CD14-positive monocyte (primary cell): Measurements from ENCODE around the gene WSB2. TPM values are rescaled to one million over a fixed set of nuclear protein-coding genes. Genes with fewer than 3 reads are reported as not detected.

Experiments used
- DNase-seq, 3 donors: peaks; one replicate each; pipeline ENCODE4 v3.0.0-alpha.2; 2011 to 2022
- H2AFZ ChIP-seq: 2 replicates; pipeline ENCODE4 v1.6.0; 2012; ENCODE audit warnings: mild to moderate bottlenecking, low read depth, low read length, inconsistent platforms; ENCODE audit not compliant: insufficient read depth, poor library complexity, severe bottlenecking
- H3K27ac ChIP-seq, 2 donors: 1 replicate in 1 of 2; 2 replicates in 1 of 2; pipeline ENCODE4 v1.5.1; 2012 to 2013; ENCODE audit warnings: low read length in 2 of 2, control low read depth in 1 of 2, inconsistent platforms in 1 of 2, low read depth in 1 of 2, mild to moderate bottlenecking in 1 of 2
- H3K27me3 ChIP-seq, 2 donors: one replicate each; pipeline versions ENCODE4 v1.6.0 to v1.6.1; 2011 to 2013; ENCODE audit warnings: low read length in 2 of 2; ENCODE audit not compliant: control insufficient read depth in 2 of 2, insufficient read depth in 2 of 2
- H3K36me3 ChIP-seq, 2 donors: replicated peaks in 1 of 2; 1 replicate in 1 of 2; 2 replicates in 1 of 2; pipeline versions ENCODE4 v1.5.1 to v1.6.1; 2012 to 2013; ENCODE audit warnings: low read length in 2 of 2, control low read depth in 1 of 2, inconsistent platforms in 1 of 2, mild to moderate bottlenecking in 1 of 2; ENCODE audit not compliant: insufficient read depth in 2 of 2, control insufficient read depth in 1 of 2
- H3K4me1 ChIP-seq, 2 donors: 1 replicate in 1 of 2; 2 replicates in 1 of 2; pipeline versions ENCODE4 v1.5.1 to v1.6.1; 2012 to 2013; ENCODE audit warnings: low read length in 2 of 2, control low read depth in 1 of 2, inconsistent platforms in 1 of 2, mild to moderate bottlenecking in 1 of 2, moderate library complexity in 1 of 2; ENCODE audit not compliant: insufficient read depth in 2 of 2, control insufficient read depth in 1 of 2
- H3K4me2 ChIP-seq: replicated peaks from 2 replicates; pipeline ENCODE3; 2012; ENCODE audit warnings: low read length, moderate library complexity, mild to moderate bottlenecking; ENCODE audit not compliant: poor library complexity, severe bottlenecking; ENCODE audit errors: extremely low read depth
- H3K4me3 ChIP-seq, 3 experiments: fragments of 200-600 bp in 1 of 3; sonication (generic) in 1 of 3; replicated peaks in 1 of 3; 1 replicate in 2 of 3; 2 replicates in 1 of 3; pipeline ENCODE4 v1.5.1; 2011 to 2013; ENCODE audit warnings: low read length in 3 of 3, mild to moderate bottlenecking in 3 of 3, control low read depth in 2 of 3, low read depth in 2 of 3, inconsistent platforms in 1 of 3, moderate library complexity in 1 of 3
- H3K79me2 ChIP-seq: 2 replicates; pipeline ENCODE4 v1.6.0; 2012; ENCODE audit warnings: mild to moderate bottlenecking, control low read depth, inconsistent platforms, low read length, moderate library complexity; ENCODE audit not compliant: insufficient read depth
- H3K9ac ChIP-seq: 2 replicates; pipeline ENCODE4 v1.6.0; 2017; ENCODE audit warnings: low read length, mild to moderate bottlenecking; ENCODE audit not compliant: insufficient read depth, poor library complexity, severe bottlenecking
- H3K9me3 ChIP-seq, 2 donors: replicated peaks in 1 of 2; 1 replicate in 1 of 2; 2 replicates in 1 of 2; pipeline versions ENCODE4 v1.5.1 to v1.6.1; 2012 to 2013; ENCODE audit warnings: low read length in 2 of 2, control low read depth in 1 of 2; ENCODE audit not compliant: control insufficient read depth in 1 of 2, insufficient read depth in 1 of 2
- H4K20me1 ChIP-seq: 2 replicates; pipeline ENCODE4 v1.6.0; 2012; ENCODE audit warnings: mild to moderate bottlenecking, low read length, control low read depth, moderate library complexity; ENCODE audit not compliant: insufficient read depth
- H3K27ac Mint-ChIP-seq, 7 donors: one replicate each; pipeline ENCODE4 v1.8.0; 2020; ENCODE audit warnings: mild to moderate bottlenecking in 7 of 7, mixed read lengths in 7 of 7, moderate library complexity in 6 of 7, inconsistent platforms in 2 of 7
- H3K27me3 Mint-ChIP-seq, 3 donors: one replicate each; pipeline ENCODE4 v1.8.0; 2021 to 2022; ENCODE audit warnings: low read depth in 3 of 3, mild to moderate bottlenecking in 3 of 3, mixed read lengths in 3 of 3, moderate library complexity in 3 of 3, inconsistent platforms in 1 of 3
- H3K36me3 Mint-ChIP-seq, 2 donors: one replicate each; pipeline ENCODE4 v1.8.0; 2020; ENCODE audit warnings: mixed read lengths in 2 of 2, inconsistent platforms in 1 of 2, mild to moderate bottlenecking in 1 of 2
- H3K4me1 Mint-ChIP-seq: one replicate; pipeline ENCODE4 v1.8.0; 2020; ENCODE audit warnings: mild to moderate bottlenecking, mixed read lengths
- H3K4me3 Mint-ChIP-seq, 2 donors: one replicate each; pipeline ENCODE4 v1.8.0; 2020; ENCODE audit warnings: mild to moderate bottlenecking in 2 of 2, mixed read lengths in 2 of 2, moderate library complexity in 1 of 2
- H3K9me3 Mint-ChIP-seq, 7 donors: one replicate each; pipeline ENCODE4 v1.8.0; 2020 to 2022; ENCODE audit warnings: mixed read lengths in 7 of 7, mild to moderate bottlenecking in 6 of 7, moderate library complexity in 6 of 7, inconsistent platforms in 2 of 7
- CTCF ChIP-seq: fragments of 200-600 bp; IDR thresholded peaks from one replicate; pipeline ENCODE4 v1.8.0; 2022; ENCODE audit warnings: antibody characterized with exemption, mild to moderate bottlenecking
- WGBS: methylation state at CpG from one replicate; pipeline ENCODE4 v1.1.5; 2013; ENCODE audit warnings: missing lambda C conversion rate; ENCODE audit not compliant: insufficient coverage; 5-methylcytosine and 5-hydroxymethylcytosine counted together
- intact Hi-C, 2 donors: fragments of 100-400 bp; cut with micrococcal nuclease; formaldehyde crosslinking; loops; one replicate each; pipeline versions ENCODE4 v1.15.0 to v1.15.1; 2023
- polyA plus RNA-seq, 3 donors: library from polyadenylated mRNA; depleted of rRNA in 1 of 3; unstranded in 2 of 3; stranded (reverse) in 1 of 3; fragments of 300-500 nt in 2 of 3; fragments of >200 nt in 1 of 3; fragmentation: Illumina TruSeq in 2 of 3; gene quantifications; 1 replicate in 2 of 3; 2 replicates in 1 of 3; pipeline ENCODE4 v1.2.3, GENCODE V29; 2012 to 2021

Gene WSB2
- polyA plus RNA-seq, 3 donors, result 25.4 to 36.3 (median 25.8) TPM

- H3K4me3 ChIP-seq, result no peak overlapping the region
- no peak overlapping the region for H3K27ac ChIP-seq
- H3K9me3 Mint-ChIP-seq, result no peaks in the 10 kb centered on the region
- no peaks in the 10 kb centered on the region for H3K79me2 ChIP-seq
- H3K9ac ChIP-seq, result no peak overlapping the region
- peaks cover 45 to 87% of the 10 kb centered on the region in 2 donors for H3K36me3 ChIP-seq
- H3K4me2 ChIP-seq, result no peak overlapping the region
- TF ChIP-seq CTCF, result no peak
- intact Hi-C loops, result no loop called here
- 100% methylated on average over 4 of the region's 4 CpGs for WGBS
- peak overlapping the region in 1 of 7 donors; percentile 22 for H3K27ac Mint-ChIP-seq
- H3K4me3 Mint-ChIP-seq, result no peak overlapping the region
- H3K36me3 Mint-ChIP-seq, result peaks cover 52 to 88% of the 10 kb centered on the region in 2 donors
- H3K27me3 Mint-ChIP-seq, result no peaks in the 10 kb centered on the region
- no peaks in the 10 kb centered on the region for H3K4me1 ChIP-seq
- H4K20me1 ChIP-seq, result no peaks in the 10 kb centered on the region
- H3K27me3 ChIP-seq, result no peaks in the 10 kb centered on the region
- H2AFZ ChIP-seq, result no peak overlapping the region
- H3K4me1 Mint-ChIP-seq, result no peaks in the 10 kb centered on the region
- H3K9me3 ChIP-seq, result no peaks in the 10 kb centered on the region
- no peak for DNase-seq
Measured at GRCh38 chr12:118025168-118025567, 35.8 kb downstream of the WSB2 start.

GRCh38 chr12:118023301-118023860 lies 37.6 kb downstream of the WSB2 start:
- Histone ChIP-seq H3K4me1 (no peaks in the 10 kb centered on the region), H3K27ac (no peak overlapping the region), H4K20me1 (no peaks in the 10 kb centered on the region), H3K4me2 (no peak overlapping the region), H3K27me3 (no peaks in the 10 kb centered on the region), H3K9me3 (no peaks in the 10 kb centered on the region), H3K9ac (no peak overlapping the region), H2AFZ (no peak overlapping the region), H3K36me3 (peaks cover 46 to 76% of the 10 kb centered on the region in 2 donors), H3K79me2 (no peaks in the 10 kb centered on the region), H3K4me3 (no peak overlapping the region)
- TF ChIP-seq CTCF, result no peak
- Mint-ChIP-seq H3K36me3 (peaks cover 52 to 87% of the 10 kb centered on the region in 2 donors), H3K9me3 (no peaks in the 10 kb centered on the region), H3K27me3 (no peaks in the 10 kb centered on the region), H3K27ac (no peak overlapping the region), H3K4me3 (no peak overlapping the region), H3K4me1 (no peaks in the 10 kb centered on the region)
- no peak for DNase-seq
- 100% methylated on average over 3 of the region's 9 CpGs for WGBS
- intact Hi-C loops, result no loop called here
